ENCODE measurements around the gene MBD4. TPM values are rescaled to one million over a fixed set of nuclear protein-coding genes. Genes with fewer than 3 reads are reported as not detected.

MBD4 gene
- total RNA-seq, 1 donor from 2014 or later, result 22.8 TPM

DNA sequence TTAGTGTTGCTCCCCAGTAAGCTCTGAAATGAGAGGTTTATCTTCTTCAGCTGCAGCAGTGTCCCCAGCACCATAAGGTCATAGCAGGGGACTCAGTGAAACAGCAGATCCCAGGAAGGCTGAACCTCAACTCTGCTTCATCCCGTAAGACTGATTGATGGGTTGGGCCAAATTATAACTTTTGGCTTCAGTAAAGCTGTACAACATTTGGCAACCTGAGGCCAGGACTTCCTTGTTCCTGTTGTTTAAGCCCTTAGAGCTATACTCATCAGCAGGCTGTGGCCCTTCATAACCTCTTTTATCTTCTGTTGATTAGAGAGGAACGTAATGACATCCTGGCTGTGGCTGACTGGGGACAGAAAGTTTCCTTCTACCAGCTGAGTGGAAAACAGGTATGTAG lies 29.3 kb upstream of the MBD4 start:
- Histone ChIP-seq H3K9me3 (ENCODE audit: insufficient read depth, low read depth, low read length) (no peaks in the 10 kb centered on the region), H3K36me3 (ENCODE audit: insufficient read depth, low read length) (peaks cover 5% of the 10 kb centered on the region), H3K27ac (ENCODE audit: low read depth, low read length) (no peak overlapping the region), H4K20me1 (ENCODE audit: insufficient read depth, low read length) (no peaks in the 10 kb centered on the region), H2AFZ (ENCODE audit: low read depth, low read length) (no peak overlapping the region), H3K27me3 (ENCODE audit: insufficient read depth, low read length) (no peaks in the 10 kb centered on the region), H3K4me3 (ENCODE audit: insufficient read depth, low read depth, low read length) (no peak overlapping the region), H3K79me2 (ENCODE audit: insufficient read depth, low read length) (no peaks in the 10 kb centered on the region), H3K9ac (ENCODE audit: low read length) (no peak overlapping the region), H3K4me1 (ENCODE audit: insufficient read depth, low read length) (no peaks in the 10 kb centered on the region), H3K4me2 (ENCODE audit: low read length) (no peak overlapping the region)
- H3K27ac Mint-ChIP-seq (ENCODE audit: unreplicated experiment), result no peak overlapping the region
- TF ChIP-seq EZH2 (IDR thresholded peaks at IDR 0.05; ENCODE audit: insufficient read depth, low read length), result no peak
- TF ChIP-seq, protein P1, sequence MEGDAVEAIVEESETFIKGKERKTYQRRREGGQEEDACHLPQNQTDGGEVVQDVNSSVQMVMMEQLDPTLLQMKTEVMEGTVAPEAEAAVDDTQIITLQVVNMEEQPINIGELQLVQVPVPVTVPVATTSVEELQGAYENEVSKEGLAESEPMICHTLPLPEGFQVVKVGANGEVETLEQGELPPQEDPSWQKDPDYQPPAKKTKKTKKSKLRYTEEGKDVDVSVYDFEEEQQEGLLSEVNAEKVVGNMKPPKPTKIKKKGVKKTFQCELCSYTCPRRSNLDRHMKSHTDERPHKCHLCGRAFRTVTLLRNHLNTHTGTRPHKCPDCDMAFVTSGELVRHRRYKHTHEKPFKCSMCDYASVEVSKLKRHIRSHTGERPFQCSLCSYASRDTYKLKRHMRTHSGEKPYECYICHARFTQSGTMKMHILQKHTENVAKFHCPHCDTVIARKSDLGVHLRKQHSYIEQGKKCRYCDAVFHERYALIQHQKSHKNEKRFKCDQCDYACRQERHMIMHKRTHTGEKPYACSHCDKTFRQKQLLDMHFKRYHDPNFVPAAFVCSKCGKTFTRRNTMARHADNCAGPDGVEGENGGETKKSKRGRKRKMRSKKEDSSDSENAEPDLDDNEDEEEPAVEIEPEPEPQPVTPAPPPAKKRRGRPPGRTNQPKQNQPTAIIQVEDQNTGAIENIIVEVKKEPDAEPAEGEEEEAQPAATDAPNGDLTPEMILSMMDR (IDR thresholded peaks at IDR 0.05; ENCODE audit: insufficient read depth, low read depth, low read length), result no peak
- H3K27me3 Mint-ChIP-seq (ENCODE audit: low read depth, unreplicated experiment), result no peaks in the 10 kb centered on the region
- FAIRE-seq, result no peak
- DNase-seq (ENCODE audit: low read depth), result no peak
- peaks cover 12% of the 10 kb centered on the region for H3K36me3 Mint-ChIP-seq (ENCODE audit: low read depth, unreplicated experiment)
- no peaks in the 10 kb centered on the region for H3K9me3 Mint-ChIP-seq (ENCODE audit: unreplicated experiment)
- no peaks in the 10 kb centered on the region for H3K4me1 Mint-ChIP-seq (ENCODE audit: low read depth, unreplicated experiment)
- no peak overlapping the region for H3K4me3 Mint-ChIP-seq (ENCODE audit: unreplicated experiment)

DNA sequence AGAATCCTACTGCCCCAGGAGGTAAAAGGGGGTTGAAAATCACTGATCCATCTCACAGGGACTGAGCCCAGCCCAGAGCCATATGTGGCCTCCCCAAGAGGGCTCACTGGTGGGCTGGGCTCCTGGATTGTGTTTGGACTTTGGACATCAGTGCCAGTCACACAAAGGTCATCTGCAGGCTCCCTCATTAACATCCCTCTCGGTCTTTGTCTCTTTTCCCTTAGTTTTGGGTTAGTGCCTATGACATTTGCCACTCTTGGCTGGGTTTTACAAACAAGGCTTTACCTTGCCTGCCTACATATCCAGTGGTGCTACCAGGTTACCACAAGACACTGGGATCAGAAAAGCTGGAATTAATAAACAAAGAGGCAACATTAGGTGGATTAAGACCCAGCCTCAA lies 28.2 kb upstream of the MBD4 start:
- H3K9me3 ChIP-seq (ENCODE audit: insufficient read depth, low read depth, low read length), result no peaks in the 10 kb centered on the region
- no peaks in the 10 kb centered on the region for H3K4me1 ChIP-seq (ENCODE audit: insufficient read depth, low read length)
- peaks cover 14% of the 10 kb centered on the region for H3K36me3 Mint-ChIP-seq (ENCODE audit: low read depth, unreplicated experiment)
- no peak for DNase-seq (ENCODE audit: low read depth)
- H3K4me2 ChIP-seq (ENCODE audit: low read length), result no peak overlapping the region
- no peak overlapping the region for H2AFZ ChIP-seq (ENCODE audit: low read depth, low read length)
- no peaks in the 10 kb centered on the region for H3K9me3 Mint-ChIP-seq (ENCODE audit: unreplicated experiment)
- no peak overlapping the region for H3K27ac Mint-ChIP-seq (ENCODE audit: unreplicated experiment)
- no peaks in the 10 kb centered on the region for H3K27me3 ChIP-seq (ENCODE audit: insufficient read depth, low read length)
- no peaks in the 10 kb centered on the region for H4K20me1 ChIP-seq (ENCODE audit: insufficient read depth, low read length)
- H3K27ac ChIP-seq (ENCODE audit: low read depth, low read length), result no peak overlapping the region
- no peak overlapping the region for H3K9ac ChIP-seq (ENCODE audit: low read length)
- peaks cover 8% of the 10 kb centered on the region for H3K36me3 ChIP-seq (ENCODE audit: insufficient read depth, low read length)
- H3K27me3 Mint-ChIP-seq (ENCODE audit: low read depth, unreplicated experiment), result no peaks in the 10 kb centered on the region
- H3K4me1 Mint-ChIP-seq (ENCODE audit: low read depth, unreplicated experiment), result no peaks in the 10 kb centered on the region
- no peaks in the 10 kb centered on the region for H3K79me2 ChIP-seq (ENCODE audit: insufficient read depth, low read length)
- no peak overlapping the region for H3K4me3 Mint-ChIP-seq (ENCODE audit: unreplicated experiment)
- TF ChIP-seq, protein P1 (IDR thresholded peaks at IDR 0.05; ENCODE audit: insufficient read depth, low read depth, low read length), result no peak
- TF ChIP-seq EZH2 (IDR thresholded peaks at IDR 0.05; ENCODE audit: insufficient read depth, low read length), result no peak
- no peak for FAIRE-seq
- no peak overlapping the region for H3K4me3 ChIP-seq (ENCODE audit: insufficient read depth, low read depth, low read length)

DNA sequence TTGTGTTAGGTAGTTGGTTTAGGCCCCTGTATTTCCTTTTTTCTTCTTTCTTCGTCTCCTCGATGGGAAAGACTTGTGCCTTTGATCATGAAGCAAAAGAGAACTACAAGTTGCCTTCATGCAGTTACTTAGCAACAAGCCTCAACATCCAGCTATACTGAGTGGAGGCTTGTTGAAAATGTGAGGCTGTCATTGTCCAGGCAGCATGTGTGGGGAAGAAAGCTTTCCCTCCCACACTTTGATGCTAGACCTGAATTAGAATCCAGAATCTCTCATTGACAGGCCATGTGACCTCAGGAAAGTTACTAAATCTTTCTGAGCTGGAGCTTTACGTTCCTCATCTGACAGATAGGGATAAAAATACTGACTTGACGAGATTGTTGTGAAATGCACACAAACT lies 24.0 kb upstream of the MBD4 start:
- Mint-ChIP-seq H3K36me3 (ENCODE audit: low read depth, unreplicated experiment) (peaks cover 10% of the 10 kb centered on the region), H3K9me3 (ENCODE audit: unreplicated experiment) (no peaks in the 10 kb centered on the region), H3K27me3 (ENCODE audit: low read depth, unreplicated experiment) (no peaks in the 10 kb centered on the region)

More for the DNA sequence above, 24.0 kb upstream of the MBD4 start:
- no peaks in the 10 kb centered on the region for H3K79me2 ChIP-seq (ENCODE audit: insufficient read depth, low read length)
- FAIRE-seq (no peak), DNase-seq (ENCODE audit: low read depth) (no peak)
- H3K4me2 ChIP-seq (ENCODE audit: low read length), result no peak overlapping the region
- no peak overlapping the region for H3K27ac ChIP-seq (ENCODE audit: low read depth, low read length)
- H4K20me1 ChIP-seq (ENCODE audit: insufficient read depth, low read length), result no peaks in the 10 kb centered on the region
- no peak overlapping the region for H2AFZ ChIP-seq (ENCODE audit: low read depth, low read length)
- peaks cover 3% of the 10 kb centered on the region for H3K4me1 ChIP-seq (ENCODE audit: insufficient read depth, low read length)
- peaks cover 3% of the 10 kb centered on the region for H3K36me3 ChIP-seq (ENCODE audit: insufficient read depth, low read length)
- no peak for TF ChIP-seq EZH2 (IDR thresholded peaks at IDR 0.05; ENCODE audit: insufficient read depth, low read length)
- TF ChIP-seq, protein P1 (IDR thresholded peaks at IDR 0.05; ENCODE audit: insufficient read depth, low read depth, low read length), result no peak
- no peaks in the 10 kb centered on the region for H3K9me3 ChIP-seq (ENCODE audit: insufficient read depth, low read depth, low read length)
- Mint-ChIP-seq H3K4me3 (ENCODE audit: unreplicated experiment) (no peak overlapping the region), H3K4me1 (ENCODE audit: low read depth, unreplicated experiment) (peaks cover 14% of the 10 kb centered on the region), H3K27ac (ENCODE audit: unreplicated experiment) (no peak overlapping the region)
- no peak overlapping the region for H3K4me3 ChIP-seq (ENCODE audit: insufficient read depth, low read depth, low read length)
- H3K9ac ChIP-seq (ENCODE audit: low read length), result no peak overlapping the region
- H3K27me3 ChIP-seq (ENCODE audit: insufficient read depth, low read length), result no peaks in the 10 kb centered on the region

Measured in astrocyte (in vitro differentiated cells and primary cell).